Right atrium auricular region (tissue), 2 donors: ENCODE data around the gene STAU1. TPM values are rescaled to one million over a fixed set of nuclear protein-coding genes. Genes with fewer than 3 reads are reported as not detected.
"Not testable (repeated sequence)": the region's sequence is repeated elsewhere in the genome, so short reads cannot be mapped to it uniquely, and the experiment has no call there.

Source experiments
- DNase-seq: peaks from one replicate; pipeline ENCODE4 v3.0.0-alpha.2; 2019; ENCODE audit warnings: low spot score
- H3K27ac ChIP-seq, 2 donors: fragments of 200-600 bp; sonication (generic); 1 replicate in 1 of 2; 2 replicates in 1 of 2; pipeline ENCODE4 v1.5.1; 2016 to 2019
- H3K27me3 ChIP-seq, 2 donors: fragments of 200-600 bp; sonication (generic); one replicate each; pipeline versions ENCODE4 v1.5.1 to v1.6.0; 2017 to 2019
- H3K36me3 ChIP-seq: fragments of 200-600 bp; sonication (generic); one replicate; pipeline ENCODE4 v1.5.1; 2016
- H3K4me1 ChIP-seq, 2 donors: fragments of 200-600 bp; sonication (generic); one replicate each; pipeline versions ENCODE4 v1.5.1 to v1.6.0; 2017 to 2019
- H3K4me3 ChIP-seq, 2 donors: fragments of 200-600 bp; sonication (generic); 1 replicate in 1 of 2; 2 replicates in 1 of 2; pipeline ENCODE4 v1.5.1; 2017 to 2019; ENCODE audit warnings: mild to moderate bottlenecking in 1 of 2, moderate library complexity in 1 of 2
- H3K9me3 ChIP-seq, 2 donors: fragments of 200-600 bp; sonication (generic); one replicate each; pipeline ENCODE4 v1.5.1; 2019
- CTCF ChIP-seq, 2 donors: fragments of 200-600 bp; sonication (generic); IDR thresholded peaks; one replicate each; pipeline ENCODE4 v1.5.1; 2019; ENCODE audit warnings: antibody characterized with exemption in 2 of 2
- total RNA-seq, 2 donors: library from RNA; depleted of rRNA; stranded (reverse); fragments of >200 nt; gene quantifications; one replicate each; pipeline ENCODE4 v1.1.0, GENCODE V29; 2016

STAU1 gene
- total RNA-seq, 2 donors from 2014 or later = 62.9 to 77.0 TPM

GRCh38 chr20:49199729-49200293, 11.7 kb upstream of the STAU1 start:
- no peak overlapping the region for H3K27ac ChIP-seq
- no peaks in the 10 kb centered on the region for H3K4me1 ChIP-seq
- DNase-seq = no peak
- no peak overlapping the region for H3K4me3 ChIP-seq
- no peaks in the 10 kb centered on the region for H3K27me3 ChIP-seq
- no peaks in the 10 kb centered on the region for H3K36me3 ChIP-seq
- no peak for TF ChIP-seq CTCF (IDR thresholded peaks at IDR 0.05)
- no peaks in the 10 kb centered on the region for H3K9me3 ChIP-seq

- not testable (repeated sequence) for H3K4me3 ChIP-seq, H3K9me3 ChIP-seq, H3K4me1 ChIP-seq, H3K27ac ChIP-seq, H3K27me3 ChIP-seq, DNase-seq, H3K36me3 ChIP-seq
These were observed 4.9 kb upstream of the STAU1 start for GRCh38 chr20:49192944-49193518.

- Histone ChIP-seq H3K4me3 (peak overlapping the region; percentile 86 to 89), H3K27me3 (no peaks in the 10 kb centered on the region), H3K4me1 (peaks cover 0 to 23% of the 10 kb centered on the region in 2 donors), H3K27ac (peak overlapping the region; percentile 90), H3K9me3 (no peaks in the 10 kb centered on the region), H3K36me3 (no peaks in the 10 kb centered on the region)
- no peak for TF ChIP-seq CTCF (IDR thresholded peaks at IDR 0.05)
- no peak for DNase-seq
These were observed 744 bp downstream of the STAU1 start for GRCh38 chr20:49187330-49187850.

- peak; percentile 69 for DNase-seq
- no peak for TF ChIP-seq CTCF (IDR thresholded peaks at IDR 0.05)
- H3K27ac ChIP-seq = peak overlapping the region; percentile 90
- H3K36me3 ChIP-seq = no peaks in the 10 kb centered on the region
- H3K9me3 ChIP-seq = no peaks in the 10 kb centered on the region
- no peaks in the 10 kb centered on the region for H3K27me3 ChIP-seq
- peaks cover 0 to 30% of the 10 kb centered on the region in 2 donors for H3K4me1 ChIP-seq
- H3K4me3 ChIP-seq = peak overlapping the region; percentile 86 to 89
These were observed 1.4 kb downstream of the STAU1 start for GRCh38 chr20:49186535-49187329.

- TF ChIP-seq CTCF (IDR thresholded peaks at IDR 0.05) = no peak
- H3K36me3 ChIP-seq = no peaks in the 10 kb centered on the region
- no peaks in the 10 kb centered on the region for H3K9me3 ChIP-seq
- H3K4me3 ChIP-seq = no peak overlapping the region
- H3K27ac ChIP-seq = no peak overlapping the region
- H3K4me1 ChIP-seq = peaks cover 0 to 43% of the 10 kb centered on the region in 2 donors
- no peak for DNase-seq
- no peaks in the 10 kb centered on the region for H3K27me3 ChIP-seq
These were observed 2.9 kb downstream of the STAU1 start for GRCh38 chr20:49185071-49185761.

GRCh38 chr20:49184691-49185070, 3.5 kb downstream of the STAU1 start:
- no peak overlapping the region for H3K4me3 ChIP-seq
- H3K27me3 ChIP-seq = no peaks in the 10 kb centered on the region
- H3K27ac ChIP-seq = no peak overlapping the region
- peaks cover 0 to 48% of the 10 kb centered on the region in 2 donors for H3K4me1 ChIP-seq
- no peak for DNase-seq
- no peak for TF ChIP-seq CTCF (IDR thresholded peaks at IDR 0.05)
- H3K9me3 ChIP-seq = no peaks in the 10 kb centered on the region
- no peaks in the 10 kb centered on the region for H3K36me3 ChIP-seq

GRCh38 chr20:49184084-49184501, 4.0 kb downstream of the STAU1 start:
- not testable (repeated sequence) for H3K27me3 ChIP-seq, H3K4me3 ChIP-seq, H3K27ac ChIP-seq, H3K9me3 ChIP-seq, H3K36me3 ChIP-seq, DNase-seq
- peaks cover 0 to 54% of the 10 kb centered on the region in 2 donors for H3K4me1 ChIP-seq
